COLO668 (cell line): Measurements from ENCODE around the gene SERPINA3.
"Not testable (repeated sequence)": the region's sequence is repeated elsewhere in the genome, so short reads cannot be mapped to it uniquely, and the experiment has no call there.

ENCODE experiments used
- DNase-seq: peaks from one replicate; lab custom pipeline; 2025; ENCODE audit not compliant: unreplicated experiment; lab: John Stamatoyannopoulos, UW

The SERPINA3 gene

GRCh38 chr14:94583557-94583956, 28.6 kb upstream of the SERPINA3 start:
- no peak for DNase-seq

- DNase-seq = no peak
Measured at GRCh38 chr14:94584591-94585280, 27.5 kb upstream of the SERPINA3 start.

GRCh38 chr14:94586635-94587034, 25.6 kb upstream of the SERPINA3 start:
- no peak for DNase-seq

GRCh38 chr14:94588311-94588710, 23.9 kb upstream of the SERPINA3 start:
- DNase-seq = no peak

- DNase-seq = no peak
Measured at GRCh38 chr14:94591073-94591472, 21.1 kb upstream of the SERPINA3 start.

- no peak for DNase-seq
Measured at GRCh38 chr14:94591871-94592270, 20.3 kb upstream of the SERPINA3 start.

- DNase-seq = no peak
Measured at GRCh38 chr14:94592457-94592856, 19.7 kb upstream of the SERPINA3 start.

- DNase-seq = no peak
Measured at GRCh38 chr14:94593376-94593748, 18.8 kb upstream of the SERPINA3 start.

GRCh38 chr14:94593749-94594431, 18.3 kb upstream of the SERPINA3 start:
- DNase-seq = no peak

GRCh38 chr14:94594441-94594840, 17.8 kb upstream of the SERPINA3 start:
- DNase-seq = no peak

GRCh38 chr14:94595912-94596311, 16.3 kb upstream of the SERPINA3 start:
- DNase-seq = no peak

GRCh38 chr14:94596361-94596760, 15.8 kb upstream of the SERPINA3 start:
- no peak for DNase-seq

- no peak for DNase-seq
Measured at GRCh38 chr14:94597788-94598187, 14.4 kb upstream of the SERPINA3 start.

GRCh38 chr14:94598506-94598815, 13.7 kb upstream of the SERPINA3 start:
- no peak for DNase-seq

- DNase-seq = no peak
Measured at GRCh38 chr14:94598816-94599655, 13.2 kb upstream of the SERPINA3 start.

- DNase-seq = no peak
Measured at GRCh38 chr14:94599656-94600004, 12.6 kb upstream of the SERPINA3 start.

- DNase-seq = no peak
Measured at GRCh38 chr14:94600148-94600545, 12.0 kb upstream of the SERPINA3 start.

GRCh38 chr14:94601884-94602391, 10.3 kb upstream of the SERPINA3 start:
- no peak for DNase-seq

GRCh38 chr14:94602722-94603121, 9.5 kb upstream of the SERPINA3 start:
- DNase-seq = no peak

GRCh38 chr14:94605361-94605760, 6.8 kb upstream of the SERPINA3 start:
- DNase-seq = no peak

- not testable (repeated sequence) for DNase-seq
Measured at GRCh38 chr14:94608966-94609365, 3.2 kb upstream of the SERPINA3 start.

- no peak for DNase-seq
Measured at GRCh38 chr14:94611179-94611578, 1.0 kb upstream of the SERPINA3 start.
